A204.1 (cell line): Measurements from ENCODE around the gene STAG1.
A peak's percentile ranks its signal among the peaks of the same experiment; 100 is the strongest.
"Not testable (repeated sequence)": the region's sequence is repeated elsewhere in the genome, so short reads cannot be mapped to it uniquely, and the experiment has no call there.

Source experiments
- FAIRE-seq: peaks from 2 replicates; lab custom pipeline; 2012; peaks lifted over from hg19 to GRCh38; lab: Jason Lieb, UNC

The STAG1 gene

GRCh38 chr3:136498919-136499447 is 253.2 kb downstream of the STAG1 start:
- no peak for FAIRE-seq

- FAIRE-seq, result no peak
Observed at GRCh38 chr3:136495213-136495612, 257.0 kb downstream of the STAG1 start.

GRCh38 chr3:136490646-136491405 is 261.4 kb downstream of the STAG1 start:
- FAIRE-seq, result peak; percentile 61

- no peak for FAIRE-seq
Observed at GRCh38 chr3:136485777-136486176, 266.4 kb downstream of the STAG1 start.

GRCh38 chr3:136476280-136476679 is 275.9 kb downstream of the STAG1 start:
- FAIRE-seq, result no peak

GRCh38 chr3:136474876-136475275 is 277.3 kb downstream of the STAG1 start:
- FAIRE-seq, result not testable (repeated sequence)

GRCh38 chr3:136473716-136474326 is 278.4 kb downstream of the STAG1 start:
- no peak for FAIRE-seq

- no peak for FAIRE-seq
Observed at GRCh38 chr3:136465296-136465695, 286.9 kb downstream of the STAG1 start.

- no peak for FAIRE-seq
Observed at GRCh38 chr3:136464502-136464901, 287.7 kb downstream of the STAG1 start.

GRCh38 chr3:136463170-136463569 is 289.0 kb downstream of the STAG1 start:
- no peak for FAIRE-seq

GRCh38 chr3:136457793-136458192 is 294.4 kb downstream of the STAG1 start:
- FAIRE-seq, result no peak

- peak; percentile 25 for FAIRE-seq
Observed at GRCh38 chr3:136456196-136456595, 296.0 kb downstream of the STAG1 start.

GRCh38 chr3:136444581-136444980 is 307.6 kb downstream of the STAG1 start:
- FAIRE-seq, result no peak

- FAIRE-seq, result no peak
Observed at GRCh38 chr3:136437043-136437442, 315.1 kb downstream of the STAG1 start.

GRCh38 chr3:136434429-136434828 is 317.7 kb downstream of the STAG1 start:
- FAIRE-seq, result no peak

GRCh38 chr3:136432685-136433084 is 319.5 kb downstream of the STAG1 start:
- no peak for FAIRE-seq

- no peak for FAIRE-seq
Observed at GRCh38 chr3:136428167-136428566, 324.0 kb downstream of the STAG1 start.

- FAIRE-seq, result no peak
Observed at GRCh38 chr3:136427236-136427635, 324.9 kb downstream of the STAG1 start.

GRCh38 chr3:136414476-136414875 is 337.7 kb downstream of the STAG1 start:
- FAIRE-seq, result no peak

- FAIRE-seq, result no peak
Observed at GRCh38 chr3:136412307-136412706, 339.9 kb downstream of the STAG1 start.

GRCh38 chr3:136409549-136409948 is 342.6 kb downstream of the STAG1 start:
- FAIRE-seq, result no peak

- FAIRE-seq, result no peak
Observed at GRCh38 chr3:136404056-136404455, 348.1 kb downstream of the STAG1 start.

- FAIRE-seq, result peak; percentile 57
Observed at GRCh38 chr3:136396916-136397315, 355.3 kb downstream of the STAG1 start.

GRCh38 chr3:136390574-136390973 is 361.6 kb downstream of the STAG1 start:
- no peak for FAIRE-seq
